HepG2 (cell line): ENCODE data around the gene CKLF. TPM values are rescaled to one million over a fixed set of nuclear protein-coding genes. Genes with fewer than 3 reads are reported as not detected.

ENCODE experiments used
- AKNA ChIP-seq: sonication (generic); formaldehyde crosslinking; IDR thresholded peaks from 2 replicates; pipeline ENCODE4 v1.4.0; 2020; ENCODE audit warnings: missing genetic modification reagents, borderline replicate concordance
- ATF3 ChIP-seq: sonication (generic); formaldehyde crosslinking; IDR thresholded peaks from 2 replicates; pipeline ENCODE4 v1.4.0; 2020; ENCODE audit warnings: missing genetic modification reagents
- BCLAF1 ChIP-seq: fragments of 450-650 bp; IDR thresholded peaks from 2 replicates; pipeline ENCODE4 v1.6.1; 2017; ENCODE audit warnings: mild to moderate bottlenecking
- CENPBD1 ChIP-seq: sonication (generic); formaldehyde crosslinking; IDR thresholded peaks from 2 replicates; pipeline ENCODE4 v1.8.0; 2022; ENCODE audit warnings: missing genetic modification reagents, low read depth, mild to moderate bottlenecking, borderline replicate concordance
- DMAP1 ChIP-seq: IDR thresholded peaks from 2 replicates; pipeline ENCODE4 v1.6.1; 2016
- GATA4 ChIP-seq: sonication (generic); IDR thresholded peaks from 2 replicates; pipeline ENCODE4 v1.6.1; 2016; ENCODE audit warnings: antibody characterized with exemption, low read depth, borderline replicate concordance
- JUN ChIP-seq: sonication (generic); formaldehyde crosslinking; IDR thresholded peaks from 2 replicates; pipeline ENCODE4 v1.4.0; 2020; ENCODE audit warnings: mild to moderate bottlenecking, missing genetic modification reagents
- MNT ChIP-seq: fragments of 450-650 bp; IDR thresholded peaks from 2 replicates; pipeline ENCODE4 v1.6.1; 2016
- MXD1 ChIP-seq: sonication (generic); formaldehyde crosslinking; IDR thresholded peaks from 2 replicates; pipeline ENCODE4 v1.4.0; 2020; ENCODE audit warnings: mild to moderate bottlenecking, missing genetic modification reagents
- NFATC3 ChIP-seq: sonication (generic); formaldehyde crosslinking; IDR thresholded peaks from 2 replicates; pipeline ENCODE4 v1.5.1; 2020; ENCODE audit warnings: mild to moderate bottlenecking, missing genetic modification reagents
- SIN3A ChIP-seq: IDR thresholded peaks from 2 replicates; pipeline ENCODE4 v1.6.1; 2011; ENCODE audit warnings: low read depth, mild to moderate bottlenecking, control low read depth, low read length, borderline replicate concordance
- ZBTB1 ChIP-seq: sonication (generic); formaldehyde crosslinking; IDR thresholded peaks from 2 replicates; pipeline ENCODE4 v1.4.0; 2020; ENCODE audit warnings: missing genetic modification reagents, borderline replicate concordance
- ZIK1 ChIP-seq: sonication (generic); formaldehyde crosslinking; IDR thresholded peaks from 2 replicates; pipeline ENCODE4 v1.5.0; 2020; ENCODE audit warnings: mild to moderate bottlenecking, low read depth, missing genetic modification reagents, borderline replicate concordance
- ZSCAN31 ChIP-seq: sonication (generic); formaldehyde crosslinking; IDR thresholded peaks from 2 replicates; pipeline ENCODE4 v1.5.0; 2020; ENCODE audit warnings: low read depth, mild to moderate bottlenecking, missing genetic modification reagents
- ZZZ3 ChIP-seq: sonication (generic); formaldehyde crosslinking; IDR thresholded peaks from 2 replicates; pipeline ENCODE4 v1.4.0; 2020; ENCODE audit warnings: missing genetic modification reagents, mild to moderate bottlenecking, borderline replicate concordance
- polyA plus RNA-seq, 8 experiments: library from polyadenylated mRNA; depleted of rRNA in 3 of 8; stranded (reverse) in 7 of 8; unstranded in 1 of 8; fragments of >200 nt; fragmentation: Illumina TruSeq in 4 of 8; extraction: Trizol in 4 of 8; gene quantifications; 2 replicates each; pipeline versions ENCODE4 v1.2.1 to v1.2.3, GENCODE V29; 2011 to 2016; ENCODE audit warnings: low read depth in 4 of 8, missing spikeins in 1 of 8, mixed read lengths in 1 of 8; ENCODE audit not compliant: insufficient read depth in 1 of 8
- total RNA-seq, 5 experiments: library from RNA; depleted of rRNA; stranded (reverse); fragments of >200 nt; fragmentation: Illumina TruSeq; extraction: Trizol; gene quantifications; 2 replicates each; pipeline ENCODE4 v1.2.3, GENCODE V29; 2016; ENCODE audit warnings: low read depth in 1 of 5

The CKLF gene
- total and polyA plus RNA-seq, 2 of the 13 experiments (the other 11 are each of a cell fraction or from before 2014, with no cell fraction given): 120 to 167 TPM

GRCh38 chr16:66608241-66609138 is 56.1 kb downstream of the CKLF start (continued):
- no peak for TF ChIP-seq SIN3A
- no peak for TF ChIP-seq ZBTB1
- TF ChIP-seq DMAP1 (CRISPR knock-in tag): peak; percentile 74; the same call in 1 of the 2 replicates
- TF ChIP-seq BCLAF1: no peak
- peak; percentile 74 for TF ChIP-seq MNT
- peak; percentile 72 for TF ChIP-seq ZSCAN31 (CRISPR knock-in tag)
- TF ChIP-seq MXD1: peak; percentile 94
- TF ChIP-seq ZZZ3 (CRISPR knock-in tag): peak; percentile 62; the same call in 1 of the 2 replicates
- TF ChIP-seq AKNA (CRISPR knock-in tag): no peak; the same call in 1 of the 2 replicates
- TF ChIP-seq ATF3 (CRISPR knock-in tag): peak; percentile 47; the same call in 1 of the 2 replicates
- no peak for TF ChIP-seq CENPBD1 (CRISPR knock-in tag)
- peak; percentile 51; the same call in 1 of the 2 replicates for TF ChIP-seq NFATC3 (CRISPR knock-in tag)
- 0 out of 2 replicates have a peak, but pooled peaks have one; percentile 31 for TF ChIP-seq JUN (CRISPR knock-in tag)
- TF ChIP-seq GATA4: no peak
- TF ChIP-seq ZIK1 (CRISPR knock-in tag): no peak
